ENCODE data around the gene UBE2E2.

UBE2E2 gene

GRCh38 chr3:23239211-23240068 is 36.3 kb downstream of the UBE2E2 start:
- DNase-seq (ENCODE audit: low read depth in 2 of 2, low spot score in 1 of 2), result no peak

- no peak for DNase-seq (ENCODE audit: low read depth in 2 of 2, low spot score in 1 of 2)
Observed at GRCh38 chr3:23240171-23240785, 37.2 kb downstream of the UBE2E2 start.

- DNase-seq (ENCODE audit: low read depth in 2 of 2, low spot score in 1 of 2), result no peak
Observed at GRCh38 chr3:23241256-23241655, 38.1 kb downstream of the UBE2E2 start.

GRCh38 chr3:23242106-23242505 is 39.0 kb downstream of the UBE2E2 start:
- no peak for DNase-seq (ENCODE audit: low read depth in 2 of 2, low spot score in 1 of 2)

GRCh38 chr3:23244324-23245041 is 41.4 kb downstream of the UBE2E2 start:
- DNase-seq (ENCODE audit: low read depth in 2 of 2, low spot score in 1 of 2), result no peak

GRCh38 chr3:23246651-23247050 is 43.5 kb downstream of the UBE2E2 start:
- DNase-seq (ENCODE audit: low read depth in 2 of 2, low spot score in 1 of 2), result no peak

GRCh38 chr3:23248594-23249131 is 45.5 kb downstream of the UBE2E2 start:
- no peak for DNase-seq (ENCODE audit: low read depth in 2 of 2, low spot score in 1 of 2)

- no peak for DNase-seq (ENCODE audit: low read depth in 2 of 2, low spot score in 1 of 2)
Observed at GRCh38 chr3:23249961-23250360, 46.8 kb downstream of the UBE2E2 start.

GRCh38 chr3:23252122-23252521 is 49.0 kb downstream of the UBE2E2 start:
- DNase-seq (ENCODE audit: low read depth in 2 of 2, low spot score in 1 of 2), result no peak

- no peak for DNase-seq (ENCODE audit: low read depth in 2 of 2, low spot score in 1 of 2)
Observed at GRCh38 chr3:23253214-23253613, 50.1 kb downstream of the UBE2E2 start.

GRCh38 chr3:23254282-23254681 is 51.2 kb downstream of the UBE2E2 start:
- no peak for DNase-seq (ENCODE audit: low read depth in 2 of 2, low spot score in 1 of 2)

- no peak for DNase-seq (ENCODE audit: low read depth in 2 of 2, low spot score in 1 of 2)
Observed at GRCh38 chr3:23254835-23255234, 51.7 kb downstream of the UBE2E2 start.

GRCh38 chr3:23256741-23257435 is 53.8 kb downstream of the UBE2E2 start:
- no peak for DNase-seq (ENCODE audit: low read depth in 2 of 2, low spot score in 1 of 2)

- DNase-seq (ENCODE audit: low read depth in 2 of 2, low spot score in 1 of 2), result no peak
Observed at GRCh38 chr3:23258110-23258509, 55.0 kb downstream of the UBE2E2 start.

- no peak for DNase-seq (ENCODE audit: low read depth in 2 of 2, low spot score in 1 of 2)
Observed at GRCh38 chr3:23259515-23259914, 56.4 kb downstream of the UBE2E2 start.

GRCh38 chr3:23262766-23263165 is 59.6 kb downstream of the UBE2E2 start:
- no peak for DNase-seq (ENCODE audit: low read depth in 2 of 2, low spot score in 1 of 2)

GRCh38 chr3:23263796-23264195 is 60.7 kb downstream of the UBE2E2 start:
- no peak for DNase-seq (ENCODE audit: low read depth in 2 of 2, low spot score in 1 of 2)

- no peak for DNase-seq (ENCODE audit: low read depth in 2 of 2, low spot score in 1 of 2)
Observed at GRCh38 chr3:23264413-23264812, 61.3 kb downstream of the UBE2E2 start.

- no peak for DNase-seq (ENCODE audit: low read depth in 2 of 2, low spot score in 1 of 2)
Observed at GRCh38 chr3:23270423-23270822, 67.3 kb downstream of the UBE2E2 start.

GRCh38 chr3:23271876-23272741 is 69.0 kb downstream of the UBE2E2 start:
- no peak for DNase-seq (ENCODE audit: low read depth in 2 of 2, low spot score in 1 of 2)
